GM12873 (cell line): ENCODE measurements around the gene GLIS2.

Experiments used
- CTCF ChIP-seq: IDR thresholded peaks from 2 replicates; pipeline ENCODE4 v1.5.1; 2012; ENCODE audit warnings: low read depth, mild to moderate bottlenecking, moderate library complexity, low read length, control low read depth; ENCODE audit not compliant: insufficient read depth; ENCODE audit errors: missing control alignments

GLIS2 gene

GRCh38 chr16:4353675-4354074 lies 37.8 kb downstream of the GLIS2 start:
- TF ChIP-seq CTCF: no peak

GRCh38 chr16:4354512-4355409 lies 38.9 kb downstream of the GLIS2 start:
- TF ChIP-seq CTCF: no peak

GRCh38 chr16:4356820-4357219 lies 41.0 kb downstream of the GLIS2 start:
- TF ChIP-seq CTCF: no peak

GRCh38 chr16:4358236-4358635 lies 42.4 kb downstream of the GLIS2 start:
- TF ChIP-seq CTCF: no peak

- peak; percentile 87 for TF ChIP-seq CTCF
These were observed 43.1 kb downstream of the GLIS2 start for GRCh38 chr16:4358831-4359561.

GRCh38 chr16:4359914-4360313 lies 44.0 kb downstream of the GLIS2 start:
- no peak for TF ChIP-seq CTCF

GRCh38 chr16:4360538-4361021 lies 44.7 kb downstream of the GLIS2 start:
- TF ChIP-seq CTCF: no peak
